ENCODE results near the gene CLEC4F.

Gene CLEC4F

DNA sequence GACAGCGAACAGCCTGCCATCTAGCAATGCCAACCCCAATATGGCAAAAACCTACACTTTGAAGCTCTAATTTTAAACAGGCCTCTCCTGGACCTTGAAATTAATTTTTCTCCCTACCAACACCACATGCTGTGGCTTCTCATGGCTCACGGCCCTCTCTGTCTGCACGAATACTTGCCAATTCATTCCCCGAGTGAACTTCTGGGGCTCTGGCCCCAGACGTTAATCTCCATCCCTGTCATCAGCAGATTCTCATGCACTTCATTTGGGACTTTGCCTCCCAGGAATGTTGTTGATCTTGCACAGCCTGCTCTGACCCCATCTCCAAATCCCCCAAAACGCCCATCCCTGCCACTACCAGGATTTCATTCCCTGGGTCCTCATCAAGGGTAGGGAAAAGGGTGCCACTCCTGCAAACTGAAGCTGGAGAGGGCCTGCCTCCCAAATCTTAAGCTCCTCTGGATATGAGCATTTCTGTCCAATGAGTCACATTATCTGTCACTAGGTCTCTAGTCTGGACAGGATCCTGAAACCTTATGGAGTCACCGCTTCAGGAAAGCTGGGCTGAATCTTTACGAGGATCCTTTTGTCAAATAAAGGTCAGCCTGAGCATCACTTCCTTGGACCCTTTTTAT, 40.4 kb downstream of the CLEC4F start:
- peak; percentile 38 for DNase-seq

DNA sequence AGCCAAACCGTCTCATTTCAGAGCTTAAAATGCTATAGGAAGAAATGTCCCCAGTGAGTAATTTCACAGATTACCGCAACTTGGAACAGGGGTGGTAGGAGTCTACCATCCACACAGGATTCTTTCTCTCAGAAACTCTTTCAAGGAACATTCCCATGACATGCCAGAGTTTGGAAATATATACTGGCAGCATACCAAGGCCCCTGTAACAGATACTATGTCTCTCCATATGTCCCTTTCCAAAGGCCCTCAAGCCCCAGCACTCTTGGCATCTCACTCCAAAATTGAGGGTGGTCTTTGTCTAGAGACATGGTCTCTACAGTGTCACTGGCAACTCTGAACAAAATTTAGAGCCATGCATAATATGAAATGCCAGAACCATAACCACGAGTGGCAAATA, 40.9 kb downstream of the CLEC4F start:
- no peak for DNase-seq

DNA sequence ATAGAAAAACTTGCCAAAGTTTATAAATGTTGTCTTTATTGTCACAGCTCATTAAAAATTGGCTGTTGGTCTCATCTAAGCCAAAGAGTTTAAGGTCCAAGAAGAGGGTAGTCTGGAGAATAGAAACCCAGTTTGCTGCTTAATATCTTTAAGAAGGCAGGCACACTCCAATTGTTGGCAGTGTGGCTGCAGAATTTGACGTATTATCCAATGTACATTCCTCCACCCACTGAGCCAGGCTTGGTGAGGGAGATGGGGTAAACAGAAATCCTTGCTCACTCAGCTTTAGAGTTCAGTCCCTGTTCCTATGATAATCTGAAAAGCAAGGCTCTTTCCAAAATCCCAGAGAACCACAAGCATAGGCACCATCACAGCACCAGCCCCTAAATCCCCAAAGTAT, 41.7 kb downstream of the CLEC4F start:
- DNase-seq: no peak

DNA sequence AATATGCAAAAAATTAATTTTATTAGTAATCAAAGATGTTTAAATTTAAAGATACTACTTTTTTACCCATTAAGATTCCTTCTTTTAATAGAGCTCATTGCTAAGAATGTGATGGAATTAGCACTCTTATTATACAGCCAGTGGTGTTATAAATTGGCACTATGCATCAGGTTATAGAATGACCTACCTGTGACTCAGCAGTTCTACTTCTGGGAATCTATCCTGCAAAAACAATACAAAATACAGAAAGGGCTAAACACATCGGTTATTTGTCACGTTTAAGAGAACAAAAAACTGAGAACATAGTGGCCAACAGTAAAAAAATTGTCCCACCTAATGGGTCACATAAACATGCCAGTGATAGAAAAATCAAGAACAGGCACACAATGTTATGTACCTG, 42.9 kb downstream of the CLEC4F start:
- DNase-seq: no peak

- no peak for DNase-seq
Measured at GRCh38 chr2:70776266-70776665, 44.1 kb downstream of the CLEC4F start.

DNA sequence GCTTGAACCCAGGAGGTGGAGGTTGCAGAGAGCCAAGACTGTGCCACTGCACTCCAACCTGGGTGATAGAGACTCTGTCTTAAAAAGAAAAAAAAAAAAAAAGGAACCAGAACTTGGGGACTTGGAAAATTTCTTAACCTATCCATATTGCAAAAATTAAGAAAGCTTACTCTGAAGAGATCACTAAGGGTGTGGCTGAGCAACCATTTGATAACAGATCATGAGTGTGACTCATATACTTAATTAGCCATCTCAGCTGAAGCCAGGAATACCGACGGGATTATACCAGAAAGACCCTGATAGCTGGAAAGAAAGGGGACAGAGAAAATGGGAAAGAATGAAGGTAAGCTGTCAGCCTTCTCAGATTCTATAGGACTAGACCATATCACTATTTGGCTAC, 45.3 kb downstream of the CLEC4F start:
- DNase-seq: no peak

DNA sequence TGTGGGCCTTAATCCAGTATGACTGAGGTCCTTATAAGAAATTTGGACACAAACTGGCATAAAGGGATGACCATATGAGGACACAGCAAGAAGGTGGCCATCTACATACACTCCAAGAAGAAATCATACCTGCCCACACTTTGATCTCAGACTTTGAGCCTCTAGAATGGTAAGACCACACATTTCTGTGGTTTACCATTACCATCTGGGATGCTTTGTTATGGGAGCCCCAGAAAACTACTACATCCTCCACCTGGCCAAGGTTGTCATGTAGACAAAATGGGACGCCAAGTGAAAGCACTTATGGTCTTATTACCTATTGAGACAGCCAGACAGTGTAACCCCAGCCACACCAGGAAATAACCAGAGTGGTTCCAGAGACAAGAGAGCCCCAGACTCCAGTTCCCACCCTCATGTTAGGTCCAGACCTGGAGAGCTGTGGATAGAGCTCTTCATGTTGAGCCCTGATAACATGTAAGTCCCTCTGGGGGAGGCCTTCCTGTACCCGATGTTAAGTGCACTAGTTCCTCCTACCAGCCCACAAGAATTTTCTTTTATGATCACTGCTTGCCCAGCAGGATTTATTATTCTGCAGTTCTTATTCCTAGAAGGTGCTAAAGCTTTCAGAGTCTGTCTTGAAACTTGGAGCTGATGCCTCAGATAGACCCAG, 47.8 kb downstream of the CLEC4F start:
- DNase-seq: no peak

DNA sequence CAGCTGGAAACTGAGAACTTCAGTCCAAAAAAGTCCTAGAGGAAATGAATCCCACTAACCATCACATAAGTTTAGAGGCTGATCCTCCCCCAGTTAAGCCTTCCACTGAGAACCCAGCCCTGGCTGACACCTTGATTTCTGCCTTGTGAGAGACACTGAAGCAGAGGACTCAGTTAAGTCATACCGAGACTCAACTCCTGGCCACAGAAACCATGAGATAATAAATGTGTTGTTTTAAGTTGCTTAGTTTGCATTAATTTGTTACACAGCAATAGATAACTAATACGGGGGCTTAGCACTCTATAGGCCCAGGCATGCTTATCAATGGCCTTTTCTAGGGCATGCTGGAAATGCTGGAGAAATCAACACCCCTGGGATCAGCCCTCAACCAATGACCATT, 49.0 kb downstream of the CLEC4F start:
- no peak for DNase-seq

DNA sequence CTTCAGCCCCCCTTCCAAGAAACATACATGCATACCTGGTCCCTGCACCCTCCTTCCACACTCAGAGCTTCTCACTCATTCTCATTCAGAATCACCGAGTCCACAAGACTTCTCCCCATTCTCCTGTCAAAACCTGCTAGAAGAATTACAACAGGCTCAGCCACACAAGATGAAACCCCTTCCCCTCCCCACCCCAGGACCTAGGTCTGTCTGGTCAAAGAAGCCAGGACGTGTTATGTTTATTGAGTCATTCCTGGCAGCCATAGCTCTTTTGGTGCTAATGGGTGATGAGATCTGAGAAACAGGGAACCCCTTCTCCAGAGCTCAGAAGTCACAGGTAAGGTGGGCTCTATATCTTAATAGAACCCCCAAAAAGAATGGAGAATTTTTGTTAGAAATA, 50.9 kb downstream of the CLEC4F start:
- no peak for DNase-seq

DNA sequence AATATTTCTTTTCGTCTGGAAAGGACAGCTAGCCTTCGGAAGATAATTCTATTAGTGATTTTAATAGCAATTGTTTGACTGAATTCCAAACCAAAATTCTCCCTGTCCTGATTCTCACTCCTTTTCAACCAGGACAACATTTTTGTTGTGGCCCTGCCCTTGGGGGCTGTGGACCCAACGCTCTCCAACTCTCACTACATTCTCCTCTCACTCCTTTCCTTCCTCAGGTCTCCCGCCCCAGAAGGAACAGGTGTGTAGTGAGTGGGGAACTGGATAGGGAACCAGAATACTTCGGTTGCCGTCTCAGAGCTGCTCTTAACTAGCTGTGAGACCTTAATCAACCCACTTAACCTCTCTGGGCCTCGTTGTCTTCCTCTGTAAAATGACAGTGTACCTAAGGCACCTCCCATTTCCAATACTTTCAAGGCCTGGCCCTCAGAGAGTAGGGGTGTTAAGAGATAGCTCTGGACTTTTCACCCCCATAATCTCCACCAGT, 51.8 kb downstream of the CLEC4F start:
- no peak for DNase-seq

DNA sequence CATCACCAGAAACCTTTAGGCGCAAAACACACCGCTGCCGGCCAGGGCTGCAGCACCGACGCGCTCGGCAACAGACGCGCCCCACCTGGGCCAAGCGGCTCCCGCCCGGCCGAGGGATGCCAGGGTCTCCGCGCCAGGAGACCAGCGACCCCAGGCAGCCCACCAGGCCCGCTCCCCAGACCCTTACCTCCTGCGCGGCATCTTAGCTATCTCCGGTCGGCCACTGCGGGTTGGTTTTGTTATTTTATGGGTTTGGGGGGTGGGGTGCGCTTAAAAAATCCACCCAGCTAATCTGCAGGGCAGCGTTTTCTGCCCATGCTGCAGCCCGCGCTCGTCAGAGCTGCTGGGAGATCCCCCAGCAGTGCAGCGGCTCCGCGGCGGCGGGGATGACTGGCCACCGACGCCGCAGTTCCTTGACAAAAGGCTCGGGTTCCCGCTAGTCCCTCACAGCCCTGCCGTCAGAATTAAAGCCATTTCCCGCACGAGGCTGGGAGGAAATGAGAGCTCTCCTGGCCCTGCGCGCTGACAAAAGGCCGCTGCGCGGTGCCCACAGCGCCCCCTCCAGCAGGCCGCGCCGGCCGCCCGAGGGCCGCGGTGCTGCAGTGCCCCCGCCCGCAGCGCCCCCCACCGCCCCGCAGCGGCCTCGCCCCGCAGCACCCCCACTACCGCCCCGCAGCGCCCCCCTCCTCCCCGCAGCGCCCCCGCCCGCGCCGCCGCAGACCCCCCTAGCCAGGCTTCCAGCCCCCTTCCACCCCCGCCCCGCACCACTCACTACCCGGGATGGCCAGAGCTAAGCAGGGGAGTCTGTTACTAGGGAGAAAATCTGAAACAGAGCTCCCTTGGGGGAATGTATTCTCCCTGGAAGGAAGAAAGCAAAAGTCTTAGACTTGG, 52.5 kb downstream of the CLEC4F start, which contains the start of gene ADD2:
Gene ADD2, minus strand, starts transcription at position 502 of the 891 bp plus-strand sequence. CDS start 61,792 bp downstream, outside the sequence.
- peak; percentile 41 for DNase-seq

- DNase-seq: no peak
Measured at GRCh38 chr2:70767079-70767698, 53.2 kb downstream of the CLEC4F start.

DNA sequence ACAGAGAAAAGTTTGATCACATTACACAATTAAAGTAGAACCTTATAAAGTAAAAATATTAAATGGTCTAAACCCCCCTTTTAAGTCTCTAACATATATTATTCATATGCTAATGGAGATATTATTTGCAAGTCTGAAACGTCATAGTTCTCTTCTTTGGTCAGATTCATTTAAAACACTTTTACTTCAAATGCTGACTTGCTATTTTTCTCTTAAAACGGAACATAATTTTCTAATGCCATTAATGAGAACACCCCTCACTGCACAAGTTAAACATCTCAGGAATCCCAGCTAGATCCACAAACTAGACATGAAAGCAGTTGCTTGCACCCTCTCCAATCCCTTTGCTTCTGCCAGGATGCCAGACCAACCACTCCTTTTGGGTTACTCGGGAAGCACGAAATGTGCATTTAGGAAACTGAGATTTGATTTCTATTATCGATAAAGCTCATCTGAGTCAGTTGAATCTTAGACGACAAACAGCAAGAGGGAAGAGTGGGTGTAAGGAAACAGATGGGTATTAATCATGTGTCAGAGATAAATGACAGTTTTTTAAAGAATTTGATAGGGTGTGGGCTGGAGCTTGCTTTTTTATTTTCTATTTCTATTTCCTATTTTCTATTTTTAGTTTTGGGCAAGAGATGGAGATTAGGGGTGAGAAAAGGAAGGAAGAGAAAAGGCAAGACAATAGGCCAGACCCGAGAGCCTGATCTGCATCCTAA, 53.9 kb downstream of the CLEC4F start:
- DNase-seq: no peak

GRCh38 chr2:70765507-70765906, 54.9 kb downstream of the CLEC4F start:
- DNase-seq: no peak

DNA sequence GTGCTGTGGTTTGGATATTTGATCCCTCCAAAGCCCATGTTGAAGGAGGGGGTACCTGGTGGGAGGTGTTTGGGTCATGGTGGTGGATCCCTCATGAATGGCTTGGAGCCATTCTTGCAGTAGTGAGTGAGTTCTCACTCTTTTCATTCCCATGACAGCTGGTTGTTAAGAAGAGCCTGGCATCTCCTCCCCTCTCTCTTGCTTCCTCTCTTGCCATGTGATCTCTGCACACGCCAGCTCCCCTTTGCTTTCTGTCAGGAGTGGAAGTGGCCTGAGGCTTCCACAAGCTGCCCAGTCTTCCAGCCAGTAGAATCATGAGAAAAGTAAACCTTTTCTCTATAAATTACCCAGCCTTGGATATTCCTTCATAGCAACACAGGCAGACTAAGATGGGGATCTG, 61.0 kb downstream of the CLEC4F start:
- DNase-seq: no peak

Data from EL (cell line).